T-helper 2 cell treated with Interferon-gamma antibody and Interleukin-4, amounts not matched to agents 5 μg/mL and 100 μg/mL, for 36 hours (primary cell): Measurements from ENCODE around the gene NANS.
A peak's percentile ranks its signal among the peaks of the same experiment; 100 is the strongest.
"Not testable (repeated sequence)": the region's sequence is repeated elsewhere in the genome, so short reads cannot be mapped to it uniquely, and the experiment has no call there.

ENCODE experiments used
- DNase-seq: peaks from one replicate; pipeline ENCODE4 v3.0.0; 2021; ENCODE audit warnings: low spot score
- H3K27ac Mint-ChIP-seq: one replicate; pipeline ENCODE4 v1.8.0; 2021; ENCODE audit warnings: mild to moderate bottlenecking, mixed read lengths
- H3K27me3 Mint-ChIP-seq: one replicate; pipeline ENCODE4 v1.8.0; 2021; ENCODE audit warnings: low read depth, mixed read lengths
- H3K36me3 Mint-ChIP-seq: one replicate; pipeline ENCODE4 v1.8.0; 2021; ENCODE audit warnings: low read depth, mixed read lengths
- H3K4me1 Mint-ChIP-seq: one replicate; pipeline ENCODE4 v1.8.0; 2021; ENCODE audit warnings: low read depth, mixed read lengths
- H3K4me3 Mint-ChIP-seq: one replicate; pipeline ENCODE4 v1.8.0; 2022; ENCODE audit warnings: mild to moderate bottlenecking, moderate library complexity, mixed read lengths
- H3K9me3 Mint-ChIP-seq: one replicate; pipeline ENCODE4 v1.8.0; 2021; ENCODE audit warnings: mixed read lengths

The NANS gene

GRCh38 chr9:98129451-98129881 is 72.9 kb downstream of the NANS start:
- Mint-ChIP-seq H3K4me1 (peaks cover 7% of the 10 kb centered on the region), H3K4me3 (no peak overlapping the region), H3K9me3 (no peaks in the 10 kb centered on the region), H3K27me3 (no peaks in the 10 kb centered on the region), H3K36me3 (no peaks in the 10 kb centered on the region), H3K27ac (peak overlapping the region; percentile 53)
- DNase-seq, result no peak

- H3K27ac Mint-ChIP-seq, DNase-seq, H3K4me3 Mint-ChIP-seq, H3K27me3 Mint-ChIP-seq, H3K9me3 Mint-ChIP-seq, H3K36me3 Mint-ChIP-seq, H3K4me1 Mint-ChIP-seq: not testable (repeated sequence)
These were observed 73.5 kb downstream of the NANS start for GRCh38 chr9:98130060-98130459.

- H3K9me3 Mint-ChIP-seq, result no peaks in the 10 kb centered on the region
- H3K27me3 Mint-ChIP-seq, result no peaks in the 10 kb centered on the region
- H3K4me3 Mint-ChIP-seq, result no peak overlapping the region
- peaks cover 7% of the 10 kb centered on the region for H3K4me1 Mint-ChIP-seq
- no peaks in the 10 kb centered on the region for H3K36me3 Mint-ChIP-seq
- no peak for DNase-seq
- H3K27ac Mint-ChIP-seq, result no peak overlapping the region
These were observed 74.2 kb downstream of the NANS start for GRCh38 chr9:98130576-98131228.

GRCh38 chr9:98132158-98132557 is 75.6 kb downstream of the NANS start:
- no peak overlapping the region for H3K4me3 Mint-ChIP-seq
- H3K36me3 Mint-ChIP-seq, result no peaks in the 10 kb centered on the region
- no peaks in the 10 kb centered on the region for H3K27me3 Mint-ChIP-seq
- H3K4me1 Mint-ChIP-seq, result peaks cover 7% of the 10 kb centered on the region
- DNase-seq, result no peak
- H3K9me3 Mint-ChIP-seq, result no peaks in the 10 kb centered on the region
- H3K27ac Mint-ChIP-seq, result no peak overlapping the region
